GM18505 (cell line): ENCODE results near the gene C16orf95.

Experiments
- ATAC-seq: cut with Tn5 transposase; IDR thresholded peaks from one replicate; pipeline ENCODE4 v1.9.1; 2021; ENCODE audit not compliant: unreplicated experiment
- POLR2A ChIP-seq: IDR thresholded peaks from 4 replicates; pipeline ENCODE4 v1.6.1; 2011; ENCODE audit warnings: borderline replicate concordance; ENCODE audit not compliant: insufficient read depth, insufficient read length; ENCODE audit errors: extremely low read depth

C16orf95 gene

DNA sequence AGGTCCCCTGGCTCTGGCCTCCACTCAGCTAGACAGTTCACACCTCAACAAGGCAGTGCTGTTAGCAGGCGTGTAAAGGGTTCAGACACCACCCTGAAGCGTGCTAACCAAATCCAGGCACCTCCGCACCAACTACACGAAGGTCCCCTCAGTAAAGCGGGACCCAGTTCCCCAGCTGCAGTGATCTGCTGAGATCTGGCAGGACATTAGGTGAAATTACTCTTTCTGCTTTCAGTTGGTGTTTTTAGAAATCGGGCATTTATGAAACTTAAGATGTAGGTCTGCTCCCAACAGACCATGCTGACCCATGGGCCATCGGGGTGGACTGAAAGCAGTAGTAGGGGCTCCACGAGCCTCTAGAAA is 39.3 kb upstream of the C16orf95 start:
- TF ChIP-seq POLR2A: no peak

DNA sequence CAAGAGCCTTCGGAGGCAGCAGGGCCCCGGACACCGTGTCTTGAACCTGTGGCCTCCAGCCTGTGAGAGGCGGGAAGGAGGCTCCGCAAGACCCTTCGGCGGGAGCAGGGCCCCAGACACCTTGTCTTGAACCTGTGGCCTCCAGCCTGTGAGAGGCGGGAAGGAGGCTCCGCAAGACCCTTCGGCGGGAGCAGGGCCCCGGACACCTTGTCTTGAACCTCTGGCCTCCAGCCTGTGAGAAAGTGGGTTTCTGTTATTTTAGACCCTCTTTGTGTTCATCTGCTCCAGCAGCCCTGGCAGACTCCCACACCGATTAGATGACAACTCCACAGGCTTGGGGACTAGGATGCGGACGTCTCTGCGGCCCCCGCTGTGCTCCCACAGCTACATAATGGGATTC is 36.4 kb upstream of the C16orf95 start:
- TF ChIP-seq POLR2A: no peak
- ATAC-seq: no peak

More for the DNA sequence above, 39.3 kb upstream of the C16orf95 start:
- no peak for ATAC-seq

- no peak for ATAC-seq
- TF ChIP-seq POLR2A: no peak
Observed at GRCh38 chr16:87352818-87353217, 35.6 kb upstream of the C16orf95 start.

GRCh38 chr16:87351320-87351698 is 34.1 kb upstream of the C16orf95 start:
- no peak for TF ChIP-seq POLR2A
- no peak for ATAC-seq

- TF ChIP-seq POLR2A: no peak
- ATAC-seq: no peak
Observed at GRCh38 chr16:87350681-87351319, 33.6 kb upstream of the C16orf95 start.

DNA sequence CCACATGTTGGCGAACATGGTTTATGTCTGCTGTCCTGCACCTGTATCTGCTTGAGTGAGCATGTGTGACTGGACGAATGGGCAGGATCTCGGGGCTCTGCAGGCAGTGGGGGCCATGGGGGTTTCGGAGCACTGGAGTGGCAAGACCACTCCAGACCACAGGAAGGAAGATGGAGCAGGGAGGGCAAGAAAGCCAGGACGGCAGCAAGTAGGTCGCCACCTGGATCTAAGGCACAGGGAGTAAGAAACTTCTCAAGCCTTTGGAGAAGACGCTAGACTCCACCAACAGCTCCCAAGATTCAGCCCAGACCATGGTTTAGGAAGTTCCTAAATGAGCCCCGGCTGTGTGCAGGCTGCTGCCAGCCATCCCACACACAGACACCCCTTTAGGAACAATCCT is 32.8 kb upstream of the C16orf95 start:
- TF ChIP-seq POLR2A: no peak
- ATAC-seq: no peak

DNA sequence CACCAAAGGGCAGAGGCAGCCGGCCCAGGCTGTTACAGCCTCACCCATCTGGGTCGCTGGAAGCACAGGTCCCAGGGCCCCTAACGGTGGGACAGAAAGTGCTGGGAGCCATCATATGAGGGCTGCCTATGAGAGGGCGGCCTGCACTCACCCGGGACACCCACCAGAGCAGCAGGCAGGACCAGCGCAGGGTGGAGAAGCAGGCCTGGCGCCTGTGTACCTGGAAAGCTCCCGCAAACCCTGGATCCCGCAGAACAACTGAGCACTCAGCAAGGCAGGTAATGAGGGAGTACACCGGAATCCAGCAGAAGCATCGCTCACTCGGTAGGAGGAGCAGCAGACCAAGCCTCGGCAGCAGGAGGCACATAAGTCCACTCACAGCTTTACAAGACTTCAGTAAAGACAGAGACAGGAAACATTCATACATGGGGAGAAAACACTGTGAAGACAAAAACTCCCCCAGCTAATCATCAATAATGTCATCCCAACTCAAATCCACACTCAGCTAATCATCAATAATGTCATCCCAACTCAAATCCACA is 31.5 kb upstream of the C16orf95 start:
- no peak for ATAC-seq
- no peak for TF ChIP-seq POLR2A

DNA sequence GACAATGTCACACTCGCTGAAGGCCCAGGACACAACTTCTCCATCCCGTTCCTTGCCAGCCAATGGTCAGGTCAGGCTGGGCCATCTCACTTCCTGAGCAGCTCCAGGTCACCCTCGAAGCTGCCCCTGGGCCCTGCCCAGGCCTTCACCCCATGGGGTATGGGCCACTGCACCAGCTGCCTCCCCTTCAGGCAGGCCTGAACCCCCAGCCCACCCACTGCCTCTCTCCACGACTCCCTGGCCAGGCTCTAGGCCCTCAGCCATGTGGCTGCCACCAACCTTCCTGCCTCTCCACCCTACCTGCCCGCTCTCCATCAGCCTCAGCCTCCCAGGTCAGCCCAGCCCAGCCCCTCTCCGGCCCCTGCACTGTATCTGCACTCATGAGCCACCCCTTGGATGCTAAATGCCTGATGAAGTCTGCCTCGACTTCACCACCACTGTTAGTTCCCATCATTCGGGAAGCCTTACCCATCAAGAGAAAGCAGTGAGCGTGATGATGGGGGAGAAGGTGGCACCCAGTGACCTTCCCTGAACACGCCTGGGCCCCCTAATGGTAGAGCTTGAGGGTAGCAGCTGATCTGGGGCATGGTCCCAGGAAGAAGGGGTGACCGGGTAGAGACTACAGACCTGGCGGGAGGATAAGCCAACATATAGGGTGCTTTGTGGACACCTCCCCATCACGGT is 30.9 kb upstream of the C16orf95 start:
- ATAC-seq: no peak
- TF ChIP-seq POLR2A: no peak

DNA sequence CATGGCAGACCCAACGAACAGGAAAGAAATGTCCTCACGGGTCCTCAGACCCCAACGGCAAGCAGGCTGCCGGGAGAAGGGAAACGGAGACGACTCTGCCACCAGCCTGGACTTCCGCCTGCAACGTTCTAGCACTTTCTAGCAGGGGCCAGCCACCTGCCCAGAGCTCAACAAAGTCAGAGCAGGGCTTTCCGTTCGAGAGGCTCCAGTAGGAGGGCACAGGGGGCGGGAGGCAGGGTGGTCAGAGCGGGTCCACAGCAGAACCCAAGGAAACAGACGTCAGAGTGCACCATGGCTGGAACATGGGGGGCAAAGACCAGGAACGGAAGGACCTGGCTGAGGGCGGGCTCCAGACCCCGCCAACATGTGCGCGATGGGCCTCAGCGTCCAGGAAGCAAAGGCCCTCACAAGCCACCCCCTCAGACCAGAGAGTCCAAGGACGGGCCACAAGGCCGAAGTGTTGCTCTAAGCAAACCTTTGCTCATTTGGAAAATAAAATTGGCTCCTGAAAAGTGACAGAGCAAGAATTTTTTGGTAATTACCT is 29.4 kb upstream of the C16orf95 start:
- no peak for TF ChIP-seq POLR2A
- no peak for ATAC-seq

- ATAC-seq: no peak
Observed at GRCh38 chr16:87345726-87346424, 28.7 kb upstream of the C16orf95 start.

DNA sequence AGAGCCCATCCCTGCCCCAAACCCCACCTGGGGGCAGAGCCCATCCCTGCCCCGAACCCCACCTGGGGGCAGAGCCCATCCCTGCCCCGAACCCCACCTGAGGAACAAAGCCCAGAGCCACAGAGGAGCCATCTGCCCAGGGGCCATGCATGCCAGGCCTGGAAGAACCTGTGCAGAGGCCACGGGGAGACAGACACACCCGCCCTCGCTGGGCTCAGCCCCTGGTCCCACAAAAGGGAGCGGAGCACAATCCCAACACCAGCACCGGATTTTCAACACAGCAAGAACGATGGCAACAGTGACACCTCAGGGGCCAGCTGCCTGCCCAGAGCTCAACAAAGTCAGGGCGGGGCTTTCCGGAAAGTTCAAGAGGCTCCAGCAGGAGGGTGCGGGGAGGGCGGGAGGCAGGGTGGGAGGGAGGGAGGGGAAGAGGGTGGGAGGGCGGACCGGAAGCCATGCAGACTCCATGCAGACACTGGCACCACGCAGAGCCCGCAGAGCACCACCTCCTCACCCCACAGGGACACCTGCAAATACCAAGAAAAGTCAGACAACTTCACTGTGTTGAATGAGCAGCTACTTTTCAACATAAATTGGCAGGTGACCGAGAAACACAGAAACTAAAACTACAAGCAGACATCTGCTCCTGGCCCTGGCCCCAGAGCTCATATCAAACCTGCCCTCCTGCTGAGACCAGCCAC is 27.9 kb upstream of the C16orf95 start:
- TF ChIP-seq POLR2A: no peak
- no peak for ATAC-seq

More at GRCh38 chr16:87345726-87346424, 28.7 kb upstream of the C16orf95 start:
- TF ChIP-seq POLR2A: no peak

DNA sequence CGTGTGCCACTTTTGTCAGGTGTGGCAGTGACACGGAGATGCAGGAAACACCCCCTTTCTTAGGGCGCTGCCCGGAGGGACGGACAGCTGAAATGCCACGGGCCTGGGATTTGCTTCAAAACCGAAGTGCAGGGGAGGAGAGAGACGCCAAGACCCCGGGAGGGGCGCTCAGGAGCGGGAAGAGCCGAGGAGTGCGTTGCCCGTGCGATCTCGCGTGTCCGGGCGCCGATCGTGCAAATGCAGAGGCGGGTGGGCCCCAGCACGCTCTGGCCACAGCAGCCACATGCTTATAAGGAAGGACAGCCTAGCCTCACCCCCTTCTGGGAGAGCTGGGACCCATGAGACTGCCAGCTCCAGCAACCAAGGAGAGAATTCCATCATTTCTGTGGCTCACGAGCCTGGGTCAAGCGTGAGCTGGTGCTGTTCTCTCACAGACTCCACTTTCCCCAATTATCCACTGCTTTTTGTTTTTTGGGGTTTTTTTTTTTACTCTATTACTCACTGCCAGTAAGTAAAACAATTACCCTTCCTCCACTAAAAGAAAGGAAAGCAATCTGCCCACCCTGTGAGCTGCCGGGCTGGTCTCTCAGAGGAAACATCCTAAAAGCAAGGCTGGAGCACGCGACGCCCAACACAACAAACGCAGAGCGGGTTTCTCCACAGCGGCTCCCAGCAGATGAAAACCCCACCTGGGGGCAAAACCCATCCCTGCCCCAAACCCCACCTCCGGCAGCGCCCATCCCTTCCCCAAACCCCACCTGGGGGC is 27.2 kb upstream of the C16orf95 start:
- ATAC-seq: no peak
- no peak for TF ChIP-seq POLR2A
